ENCODE results near the gene ATP11A.

DNA sequence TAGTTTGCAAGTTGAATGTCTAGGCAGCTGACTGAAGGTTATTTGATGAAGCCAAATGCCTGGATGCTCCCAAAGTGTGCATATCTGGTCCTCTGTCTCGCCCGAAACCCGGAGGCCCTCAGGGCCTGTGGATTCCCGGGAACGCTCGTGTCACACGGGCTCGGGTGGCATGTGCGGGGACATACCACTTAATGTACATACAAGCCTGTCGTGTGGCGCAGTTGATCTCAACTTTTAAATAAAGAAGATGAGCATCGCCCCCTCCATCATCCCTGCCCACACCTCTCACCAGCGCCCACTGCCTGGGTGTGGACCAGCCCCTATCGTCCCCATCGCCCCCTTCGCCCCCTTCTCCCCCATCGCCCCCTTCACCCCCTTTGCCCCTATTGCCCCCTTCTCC lies 33.9 kb downstream of the ATP11A start:
- TF ChIP-seq, protein P1, sequence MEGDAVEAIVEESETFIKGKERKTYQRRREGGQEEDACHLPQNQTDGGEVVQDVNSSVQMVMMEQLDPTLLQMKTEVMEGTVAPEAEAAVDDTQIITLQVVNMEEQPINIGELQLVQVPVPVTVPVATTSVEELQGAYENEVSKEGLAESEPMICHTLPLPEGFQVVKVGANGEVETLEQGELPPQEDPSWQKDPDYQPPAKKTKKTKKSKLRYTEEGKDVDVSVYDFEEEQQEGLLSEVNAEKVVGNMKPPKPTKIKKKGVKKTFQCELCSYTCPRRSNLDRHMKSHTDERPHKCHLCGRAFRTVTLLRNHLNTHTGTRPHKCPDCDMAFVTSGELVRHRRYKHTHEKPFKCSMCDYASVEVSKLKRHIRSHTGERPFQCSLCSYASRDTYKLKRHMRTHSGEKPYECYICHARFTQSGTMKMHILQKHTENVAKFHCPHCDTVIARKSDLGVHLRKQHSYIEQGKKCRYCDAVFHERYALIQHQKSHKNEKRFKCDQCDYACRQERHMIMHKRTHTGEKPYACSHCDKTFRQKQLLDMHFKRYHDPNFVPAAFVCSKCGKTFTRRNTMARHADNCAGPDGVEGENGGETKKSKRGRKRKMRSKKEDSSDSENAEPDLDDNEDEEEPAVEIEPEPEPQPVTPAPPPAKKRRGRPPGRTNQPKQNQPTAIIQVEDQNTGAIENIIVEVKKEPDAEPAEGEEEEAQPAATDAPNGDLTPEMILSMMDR (IDR thresholded peaks at IDR 0.05): no peak
- TF ChIP-seq POLR2A (IDR thresholded peaks at IDR 0.05): no peak
